ENCODE results near the gene IGF2.

The IGF2 gene

DNA sequence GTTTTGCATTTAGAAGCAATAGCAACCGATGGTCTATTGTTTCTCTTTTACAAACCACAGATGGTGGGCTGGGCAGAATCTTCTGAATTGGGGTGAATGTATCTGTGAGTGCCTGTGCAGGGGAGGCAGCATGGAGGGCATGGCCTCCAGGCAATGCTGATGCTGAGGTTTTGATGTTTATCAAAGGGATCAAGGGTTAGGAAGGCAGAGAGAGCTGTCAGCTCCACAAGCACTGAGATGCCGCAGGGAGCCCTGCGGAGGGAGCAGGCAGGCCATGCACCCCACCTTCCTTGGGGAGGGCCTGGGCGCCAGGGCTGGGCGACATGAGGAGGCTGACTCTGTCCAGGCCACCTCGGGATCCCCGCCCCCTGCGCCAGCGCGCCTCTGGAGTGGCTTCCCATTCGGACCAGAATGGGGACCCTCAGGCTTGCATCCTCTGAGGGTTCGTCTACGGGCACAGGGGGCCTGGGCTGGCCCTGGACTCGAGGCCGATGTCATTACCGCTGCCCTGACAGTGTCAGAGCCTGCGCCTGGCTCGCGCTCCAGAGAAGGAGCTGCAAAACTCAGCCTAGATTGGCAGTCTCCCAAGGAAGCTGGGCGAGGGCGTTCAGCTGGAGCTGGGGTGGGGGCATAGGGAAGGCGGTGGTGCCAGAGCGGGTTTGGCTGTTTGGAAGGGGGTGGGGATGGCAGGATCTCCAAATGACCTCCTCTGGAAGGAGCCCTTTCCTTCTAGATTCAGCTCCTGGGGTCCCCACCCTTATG, 46.3 kb upstream of the IGF2 start:
- no peak for TF ChIP-seq CTCF (conservative IDR thresholded peaks at IDR 0.05; ENCODE audit: low read depth, low read length)
- no peaks in the 10 kb centered on the region for H4K20me1 ChIP-seq (ENCODE audit: insufficient read depth)

DNA sequence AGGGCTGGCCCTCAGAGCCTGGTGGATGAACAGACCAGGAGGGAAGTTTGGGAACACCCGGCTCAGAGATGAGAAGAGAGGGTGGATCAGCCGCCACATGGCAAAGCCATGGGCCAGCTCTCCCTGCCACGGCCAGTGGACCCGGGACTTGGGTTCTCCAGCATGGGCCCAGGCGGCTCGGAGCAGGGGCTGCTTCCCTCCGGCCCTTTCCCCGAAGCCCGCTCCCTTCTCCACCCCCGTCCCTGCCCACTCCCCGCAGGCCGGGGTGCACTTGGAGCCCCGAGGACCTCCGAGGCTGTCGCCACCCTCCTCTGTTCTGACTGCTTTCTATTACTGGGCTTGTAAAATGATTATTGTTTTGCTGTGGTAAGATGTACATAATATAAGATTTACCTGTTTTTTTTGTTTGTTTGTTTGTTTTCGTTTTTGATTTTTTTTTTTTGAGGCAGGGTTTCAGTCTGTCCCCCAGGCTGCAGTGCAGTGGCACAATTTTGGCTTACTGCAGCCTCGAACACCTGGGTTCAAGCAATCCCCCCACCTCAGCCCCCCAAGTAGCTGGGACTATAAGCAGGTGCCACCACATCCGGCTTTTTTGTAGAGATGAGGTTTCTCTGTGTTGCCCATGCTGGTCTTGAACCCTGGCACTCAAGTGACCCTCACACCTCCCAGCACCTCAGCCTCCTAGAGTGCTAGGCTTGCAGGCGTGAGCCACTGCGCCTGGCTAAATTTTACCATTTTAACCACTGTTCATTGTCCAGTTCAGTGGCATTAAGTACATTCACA, 43.7 kb upstream of the IGF2 start:
- Histone ChIP-seq H4K20me1 (ENCODE audit: insufficient read depth) (no peaks in the 10 kb centered on the region), H3K9ac (no peak overlapping the region), H3K27me3 (ENCODE audit: insufficient read depth, low read depth) (peaks cover 79% of the 10 kb centered on the region), H3K4me1 (ENCODE audit: low read depth, poor library complexity, severe bottlenecking) (no peaks in the 10 kb centered on the region), H3K27ac (no peak overlapping the region), H3K36me3 (ENCODE audit: insufficient read depth) (no peaks in the 10 kb centered on the region), H3K4me2 (no peak overlapping the region), H2AFZ (ENCODE audit: low read depth) (no peak overlapping the region), H3K79me2 (ENCODE audit: insufficient read depth, low read depth) (no peaks in the 10 kb centered on the region), H3K4me3 (IDR thresholded peaks at IDR 0.05; ENCODE audit: insufficient read depth, low read depth, low read length) (no peak overlapping the region)
- TF ChIP-seq CTCF (conservative IDR thresholded peaks at IDR 0.05; ENCODE audit: low read depth, low read length) = no peak

More for the DNA sequence above, 46.3 kb upstream of the IGF2 start:
- no peak overlapping the region for H2AFZ ChIP-seq (ENCODE audit: low read depth)
- no peaks in the 10 kb centered on the region for H3K79me2 ChIP-seq (ENCODE audit: insufficient read depth, low read depth)
- no peaks in the 10 kb centered on the region for H3K36me3 ChIP-seq (ENCODE audit: insufficient read depth)
- H3K4me3 ChIP-seq (IDR thresholded peaks at IDR 0.05; ENCODE audit: insufficient read depth, low read depth, low read length) = no peak overlapping the region
- no peaks in the 10 kb centered on the region for H3K4me1 ChIP-seq (ENCODE audit: low read depth, poor library complexity, severe bottlenecking)
- no peak overlapping the region for H3K9ac ChIP-seq
- no peak overlapping the region for H3K27ac ChIP-seq
- H3K4me2 ChIP-seq = no peak overlapping the region
- peaks cover 80% of the 10 kb centered on the region for H3K27me3 ChIP-seq (ENCODE audit: insufficient read depth, low read depth)

DNA sequence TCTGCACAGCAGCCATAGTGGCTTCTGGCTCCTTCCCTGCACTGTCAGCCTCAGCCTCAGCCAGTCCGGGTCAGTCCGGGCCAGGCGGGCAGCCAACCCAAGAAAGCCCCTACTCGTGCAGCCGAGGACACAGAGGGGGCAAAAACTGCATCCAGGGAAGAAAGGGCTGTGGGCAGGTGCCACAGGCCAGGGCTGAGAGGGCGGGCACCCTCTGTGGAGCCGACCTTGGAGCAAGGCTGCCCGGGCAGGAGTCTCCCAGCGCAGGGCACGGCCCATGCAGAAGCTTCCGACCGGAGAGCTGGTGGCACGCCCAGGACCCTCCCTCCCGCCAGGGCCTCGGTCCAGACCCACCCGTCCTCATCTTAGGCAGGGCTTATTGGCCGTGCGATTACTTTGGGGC, 42.9 kb upstream of the IGF2 start:
- no peak overlapping the region for H3K4me2 ChIP-seq

DNA sequence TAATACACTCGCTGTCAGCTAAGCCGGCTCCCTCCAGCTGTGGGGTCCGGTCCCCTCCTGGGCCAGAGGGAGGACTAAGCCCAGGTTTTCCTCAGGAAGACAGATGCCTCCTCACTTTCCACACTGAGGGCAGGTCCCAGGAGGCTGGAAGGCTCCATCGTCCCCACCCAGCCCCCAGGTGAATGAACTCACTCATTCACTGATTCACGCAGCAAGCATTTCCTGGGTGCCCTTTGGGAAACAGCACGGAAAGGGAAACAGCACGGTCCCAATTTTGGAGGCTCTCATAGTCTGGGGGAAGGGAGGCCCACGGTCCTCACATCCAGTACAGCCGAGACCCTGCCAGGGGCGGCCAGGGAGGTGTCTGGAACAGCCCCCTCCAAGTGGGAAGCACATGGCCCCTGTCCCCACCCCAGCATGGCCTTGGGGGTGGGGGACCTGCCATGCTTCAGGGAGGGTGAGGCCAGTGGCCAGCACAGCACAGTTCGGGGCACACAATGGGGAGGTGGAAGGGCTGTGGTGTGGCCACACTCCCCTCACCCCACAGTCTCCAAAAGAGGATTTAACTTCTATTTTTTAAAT, 41.7 kb upstream of the IGF2 start:
- Histone ChIP-seq H3K4me1 (ENCODE audit: low read depth, poor library complexity, severe bottlenecking) (no peaks in the 10 kb centered on the region), H3K27me3 (ENCODE audit: insufficient read depth, low read depth) (peaks cover 88% of the 10 kb centered on the region), H3K9ac (no peak overlapping the region), H3K4me3 (IDR thresholded peaks at IDR 0.05; ENCODE audit: insufficient read depth, low read depth, low read length) (no peak overlapping the region), H3K36me3 (ENCODE audit: insufficient read depth) (no peaks in the 10 kb centered on the region), H4K20me1 (ENCODE audit: insufficient read depth) (no peaks in the 10 kb centered on the region), H3K27ac (no peak overlapping the region), H2AFZ (ENCODE audit: low read depth) (no peak overlapping the region), H3K79me2 (ENCODE audit: insufficient read depth, low read depth) (no peaks in the 10 kb centered on the region), H3K4me2 (no peak overlapping the region)
- no peak for TF ChIP-seq CTCF (conservative IDR thresholded peaks at IDR 0.05; ENCODE audit: low read depth, low read length)

More for the DNA sequence above, 42.9 kb upstream of the IGF2 start:
- no peak overlapping the region for H3K9ac ChIP-seq
- no peaks in the 10 kb centered on the region for H4K20me1 ChIP-seq (ENCODE audit: insufficient read depth)
- no peak overlapping the region for H3K4me3 ChIP-seq (IDR thresholded peaks at IDR 0.05; ENCODE audit: insufficient read depth, low read depth, low read length)
- H3K36me3 ChIP-seq (ENCODE audit: insufficient read depth) = no peaks in the 10 kb centered on the region
- H3K4me1 ChIP-seq (ENCODE audit: low read depth, poor library complexity, severe bottlenecking) = no peaks in the 10 kb centered on the region
- no peaks in the 10 kb centered on the region for H3K79me2 ChIP-seq (ENCODE audit: insufficient read depth, low read depth)
- H3K27me3 ChIP-seq (ENCODE audit: insufficient read depth, low read depth) = peaks cover 83% of the 10 kb centered on the region
- no peak overlapping the region for H3K27ac ChIP-seq
- no peak for TF ChIP-seq CTCF (conservative IDR thresholded peaks at IDR 0.05; ENCODE audit: low read depth, low read length)
- no peak overlapping the region for H2AFZ ChIP-seq (ENCODE audit: low read depth)
